Epithelial cell of umbilical artery (primary cell): ENCODE data around the gene NDP. TPM values are rescaled to one million over a fixed set of nuclear protein-coding genes. Genes with fewer than 3 reads are reported as not detected.

ENCODE experiments used
- total RNA-seq: library from RNA; depleted of rRNA; stranded (reverse); fragments of >200 nt; gene quantifications from 2 replicates; pipeline ENCODE4 v1.2.3, GENCODE V29; 2014

Gene NDP
- total RNA-seq: 0.15 and 1.3 TPM in 2 replicates

GRCh38 chrX:43973249-43974099 lies at the start of gene NDP:
TSS of gene NDP (minus strand) at chrX:43973390. CDS start at chrX:43958645, 14,745 bp downstream.

Other genes starting within 250 kb of the NDP start
- under 0.01 TPM in 1 of 2 replicates, not detected in the other for gene MAOB, start 90.9 kb downstream of the NDP start, total RNA-seq